ENCODE results near the gene NUP35. TPM values are rescaled to one million over a fixed set of nuclear protein-coding genes. Genes with fewer than 3 reads are reported as not detected.
"Not testable (repeated sequence)": the region's sequence is repeated elsewhere in the genome, so short reads cannot be mapped to it uniquely, and the experiment has no call there.

NUP35 gene
- total RNA-seq, 1 experiment from 2014 or later = 28.9 TPM

DNA sequence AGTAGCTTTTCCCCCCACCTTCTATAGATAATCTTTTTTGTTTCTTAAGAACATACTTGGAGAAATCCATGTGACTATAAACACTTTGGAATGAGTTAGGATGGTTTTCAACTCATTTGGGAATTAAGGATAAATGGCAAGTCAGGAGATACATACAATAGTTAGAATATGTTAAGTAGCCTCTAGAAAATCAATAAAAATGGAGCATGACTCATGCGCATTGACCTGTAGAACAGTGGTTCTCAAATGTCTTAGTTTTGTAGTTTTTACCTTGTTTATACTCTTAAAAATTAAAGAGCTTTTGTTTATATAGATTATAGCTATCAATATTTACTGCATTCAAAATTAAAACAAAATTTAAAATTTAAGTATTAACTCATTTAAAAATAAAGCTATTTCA, 24.7 kb downstream of the NUP35 start:
- in situ Hi-C loops (cut with HindIII; ENCODE audit: low pct_unique_long_range_greater_than_20kb, low sequenced_read_pairs) = no loop called here
- DNase-seq (ENCODE audit: low read depth, low spot score) = no peak
- no peak for ATAC-seq
- Histone ChIP-seq H3K27me3 (ENCODE audit: control insufficient read depth, insufficient read depth, low read length) (no peaks in the 10 kb centered on the region), H3K4me1 (ENCODE audit: control insufficient read depth, insufficient read depth, low read length) (no peaks in the 10 kb centered on the region), H3K36me3 (ENCODE audit: control insufficient read depth, insufficient read depth, low read length) (peaks cover 5% of the 10 kb centered on the region; the same call in 1 of the 2 replicates), H3K9me3 (ENCODE audit: control insufficient read depth, insufficient read depth, low read depth, low read length) (peaks cover 3% of the 10 kb centered on the region; the same call in 1 of the 2 replicates), H3K4me3 (ENCODE audit: low read depth in 2 of 2, low read length in 2 of 2) (no peak overlapping the region), H3K27ac (ENCODE audit: low read length) (no peak overlapping the region)
- TF ChIP-seq SIN3A (IDR thresholded peaks at IDR 0.05; ENCODE audit: borderline replicate concordance, insufficient read depth, low read depth, low read length) = no peak
- no peak for TF ChIP-seq POLR2AphosphoS5 (IDR thresholded peaks at IDR 0.05; ENCODE audit: low read depth, low read length)
- TF ChIP-seq, protein P1, sequence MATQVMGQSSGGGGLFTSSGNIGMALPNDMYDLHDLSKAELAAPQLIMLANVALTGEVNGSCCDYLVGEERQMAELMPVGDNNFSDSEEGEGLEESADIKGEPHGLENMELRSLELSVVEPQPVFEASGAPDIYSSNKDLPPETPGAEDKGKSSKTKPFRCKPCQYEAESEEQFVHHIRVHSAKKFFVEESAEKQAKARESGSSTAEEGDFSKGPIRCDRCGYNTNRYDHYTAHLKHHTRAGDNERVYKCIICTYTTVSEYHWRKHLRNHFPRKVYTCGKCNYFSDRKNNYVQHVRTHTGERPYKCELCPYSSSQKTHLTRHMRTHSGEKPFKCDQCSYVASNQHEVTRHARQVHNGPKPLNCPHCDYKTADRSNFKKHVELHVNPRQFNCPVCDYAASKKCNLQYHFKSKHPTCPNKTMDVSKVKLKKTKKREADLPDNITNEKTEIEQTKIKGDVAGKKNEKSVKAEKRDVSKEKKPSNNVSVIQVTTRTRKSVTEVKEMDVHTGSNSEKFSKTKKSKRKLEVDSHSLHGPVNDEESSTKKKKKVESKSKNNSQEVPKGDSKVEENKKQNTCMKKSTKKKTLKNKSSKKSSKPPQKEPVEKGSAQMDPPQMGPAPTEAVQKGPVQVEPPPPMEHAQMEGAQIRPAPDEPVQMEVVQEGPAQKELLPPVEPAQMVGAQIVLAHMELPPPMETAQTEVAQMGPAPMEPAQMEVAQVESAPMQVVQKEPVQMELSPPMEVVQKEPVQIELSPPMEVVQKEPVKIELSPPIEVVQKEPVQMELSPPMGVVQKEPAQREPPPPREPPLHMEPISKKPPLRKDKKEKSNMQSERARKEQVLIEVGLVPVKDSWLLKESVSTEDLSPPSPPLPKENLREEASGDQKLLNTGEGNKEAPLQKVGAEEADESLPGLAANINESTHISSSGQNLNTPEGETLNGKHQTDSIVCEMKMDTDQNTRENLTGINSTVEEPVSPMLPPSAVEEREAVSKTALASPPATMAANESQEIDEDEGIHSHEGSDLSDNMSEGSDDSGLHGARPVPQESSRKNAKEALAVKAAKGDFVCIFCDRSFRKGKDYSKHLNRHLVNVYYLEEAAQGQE (IDR thresholded peaks at IDR 0.05; ENCODE audit: insufficient read depth in 1 of 2, low read depth in 2 of 2, low read length in 1 of 2) = no peak
- TF ChIP-seq, protein P2, sequence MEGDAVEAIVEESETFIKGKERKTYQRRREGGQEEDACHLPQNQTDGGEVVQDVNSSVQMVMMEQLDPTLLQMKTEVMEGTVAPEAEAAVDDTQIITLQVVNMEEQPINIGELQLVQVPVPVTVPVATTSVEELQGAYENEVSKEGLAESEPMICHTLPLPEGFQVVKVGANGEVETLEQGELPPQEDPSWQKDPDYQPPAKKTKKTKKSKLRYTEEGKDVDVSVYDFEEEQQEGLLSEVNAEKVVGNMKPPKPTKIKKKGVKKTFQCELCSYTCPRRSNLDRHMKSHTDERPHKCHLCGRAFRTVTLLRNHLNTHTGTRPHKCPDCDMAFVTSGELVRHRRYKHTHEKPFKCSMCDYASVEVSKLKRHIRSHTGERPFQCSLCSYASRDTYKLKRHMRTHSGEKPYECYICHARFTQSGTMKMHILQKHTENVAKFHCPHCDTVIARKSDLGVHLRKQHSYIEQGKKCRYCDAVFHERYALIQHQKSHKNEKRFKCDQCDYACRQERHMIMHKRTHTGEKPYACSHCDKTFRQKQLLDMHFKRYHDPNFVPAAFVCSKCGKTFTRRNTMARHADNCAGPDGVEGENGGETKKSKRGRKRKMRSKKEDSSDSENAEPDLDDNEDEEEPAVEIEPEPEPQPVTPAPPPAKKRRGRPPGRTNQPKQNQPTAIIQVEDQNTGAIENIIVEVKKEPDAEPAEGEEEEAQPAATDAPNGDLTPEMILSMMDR (IDR thresholded peaks at IDR 0.05) = no peak
- no peak for TF ChIP-seq TCF7L2 (IDR thresholded peaks at IDR 0.05; ENCODE audit: low read depth, low read length)
- BruUV-seq (replicated peaks) = no TSS peak
- intact Hi-C loops (cut with micrococcal nuclease; ENCODE audit: unreplicated experiment) = no loop called here
- CTCF ChIA-PET = interaction anchor here (0.7 kb wide), 1 partner anchor 21 kb away, joined by 3 read pairs; no protein-coding TSS in a partner anchor
- POLR2A ChIA-PET = no interaction called here

DNA sequence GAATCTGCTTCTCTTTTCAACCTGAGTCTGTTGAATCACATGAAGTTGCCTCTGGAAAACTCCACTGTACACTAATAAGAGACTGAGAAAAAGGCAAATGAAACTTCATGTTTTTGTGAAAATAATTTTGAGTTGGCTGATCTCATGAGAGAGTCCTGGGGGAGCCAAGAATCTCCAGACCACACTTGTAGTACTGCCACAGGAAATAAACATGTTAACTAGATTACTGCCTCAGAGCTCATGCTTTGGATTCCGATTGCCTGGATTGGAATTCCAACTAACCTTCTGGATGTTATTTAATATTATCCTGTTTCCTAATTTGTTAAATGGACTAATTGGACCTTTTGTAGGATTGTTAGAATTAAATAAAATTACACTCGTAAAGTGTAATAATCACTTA, 25.2 kb downstream of the NUP35 start:
- ATAC-seq = no peak
- no peak overlapping the region for H3K4me3 ChIP-seq (ENCODE audit: low read depth in 2 of 2, low read length in 2 of 2)
- in situ Hi-C loops (cut with HindIII; ENCODE audit: low pct_unique_long_range_greater_than_20kb, low sequenced_read_pairs) = no loop called here
- no peaks in the 10 kb centered on the region for H3K9me3 ChIP-seq (ENCODE audit: control insufficient read depth, insufficient read depth, low read depth, low read length)
- no peaks in the 10 kb centered on the region for H3K27me3 ChIP-seq (ENCODE audit: control insufficient read depth, insufficient read depth, low read length)
- peaks cover 5% of the 10 kb centered on the region; the same call in 1 of the 2 replicates for H3K36me3 ChIP-seq (ENCODE audit: control insufficient read depth, insufficient read depth, low read length)
- TF ChIP-seq TCF7L2 (IDR thresholded peaks at IDR 0.05; ENCODE audit: low read depth, low read length) = no peak
- no peak for TF ChIP-seq POLR2AphosphoS5 (IDR thresholded peaks at IDR 0.05; ENCODE audit: low read depth, low read length)
- no peak for TF ChIP-seq SIN3A (IDR thresholded peaks at IDR 0.05; ENCODE audit: borderline replicate concordance, insufficient read depth, low read depth, low read length)
- TF ChIP-seq, protein P1 (IDR thresholded peaks at IDR 0.05; ENCODE audit: insufficient read depth in 1 of 2, low read depth in 2 of 2, low read length in 1 of 2) = no peak
- TF ChIP-seq, protein P2 (IDR thresholded peaks at IDR 0.05) = no peak
- no TSS peak for BruUV-seq (replicated peaks)
- H3K4me1 ChIP-seq (ENCODE audit: control insufficient read depth, insufficient read depth, low read length) = no peaks in the 10 kb centered on the region
- intact Hi-C loops (cut with micrococcal nuclease; ENCODE audit: unreplicated experiment) = no loop called here
- ChIA-PET POLR2A (interaction anchor here (0.6 kb wide), 1 partner anchor 63 kb away, joined by 4 read pairs; no protein-coding TSS in a partner anchor), CTCF (interaction anchor here (0.7 kb wide), 1 partner anchor 22 kb away, joined by 3 read pairs; no protein-coding TSS in a partner anchor)
- DNase-seq (ENCODE audit: low read depth, low spot score) = no peak
- H3K27ac ChIP-seq (ENCODE audit: low read length) = no peak overlapping the region

DNA sequence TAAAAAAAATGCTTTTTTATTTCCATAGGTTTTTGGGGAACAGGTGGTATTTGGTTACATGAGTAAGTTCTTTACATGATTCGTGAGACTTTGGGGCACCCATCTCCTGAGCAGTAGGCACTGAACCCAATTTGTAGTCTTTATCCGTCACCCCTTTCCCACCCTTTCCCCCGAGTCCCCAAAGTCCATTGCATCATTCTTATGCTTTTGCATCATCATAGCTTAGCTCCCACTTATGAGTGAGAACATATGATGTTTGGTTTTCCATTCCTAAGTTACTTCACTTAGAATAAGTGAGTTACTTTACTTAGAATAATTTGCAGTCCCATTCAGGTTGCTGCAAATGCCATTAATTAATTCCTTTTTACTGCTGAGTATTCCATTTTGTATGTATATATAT, 28.0 kb downstream of the NUP35 start:
- H3K27me3 ChIP-seq (ENCODE audit: control insufficient read depth, insufficient read depth, low read length); CTCF ChIA-PET; DNase-seq (ENCODE audit: low read depth, low spot score); H3K9me3 ChIP-seq (ENCODE audit: control insufficient read depth, insufficient read depth, low read depth, low read length); ATAC-seq; H3K36me3 ChIP-seq (ENCODE audit: control insufficient read depth, insufficient read depth, low read length); H3K27ac ChIP-seq (ENCODE audit: low read length); intact Hi-C loops (cut with micrococcal nuclease; ENCODE audit: unreplicated experiment); in situ Hi-C loops (cut with HindIII; ENCODE audit: low pct_unique_long_range_greater_than_20kb, low sequenced_read_pairs); BruUV-seq (replicated peaks); H3K4me1 ChIP-seq (ENCODE audit: control insufficient read depth, insufficient read depth, low read length); H3K4me3 ChIP-seq (ENCODE audit: low read depth in 2 of 2, low read length in 2 of 2): not testable (repeated sequence)
- POLR2A ChIA-PET = interaction anchor here (0.7 kb wide), 1 partner anchor 63 kb away, joined by 3 read pairs; no protein-coding TSS in a partner anchor

Measured in Panc1 (cell line).